ENCODE data around the gene C16orf90.

Gene C16orf90

DNA sequence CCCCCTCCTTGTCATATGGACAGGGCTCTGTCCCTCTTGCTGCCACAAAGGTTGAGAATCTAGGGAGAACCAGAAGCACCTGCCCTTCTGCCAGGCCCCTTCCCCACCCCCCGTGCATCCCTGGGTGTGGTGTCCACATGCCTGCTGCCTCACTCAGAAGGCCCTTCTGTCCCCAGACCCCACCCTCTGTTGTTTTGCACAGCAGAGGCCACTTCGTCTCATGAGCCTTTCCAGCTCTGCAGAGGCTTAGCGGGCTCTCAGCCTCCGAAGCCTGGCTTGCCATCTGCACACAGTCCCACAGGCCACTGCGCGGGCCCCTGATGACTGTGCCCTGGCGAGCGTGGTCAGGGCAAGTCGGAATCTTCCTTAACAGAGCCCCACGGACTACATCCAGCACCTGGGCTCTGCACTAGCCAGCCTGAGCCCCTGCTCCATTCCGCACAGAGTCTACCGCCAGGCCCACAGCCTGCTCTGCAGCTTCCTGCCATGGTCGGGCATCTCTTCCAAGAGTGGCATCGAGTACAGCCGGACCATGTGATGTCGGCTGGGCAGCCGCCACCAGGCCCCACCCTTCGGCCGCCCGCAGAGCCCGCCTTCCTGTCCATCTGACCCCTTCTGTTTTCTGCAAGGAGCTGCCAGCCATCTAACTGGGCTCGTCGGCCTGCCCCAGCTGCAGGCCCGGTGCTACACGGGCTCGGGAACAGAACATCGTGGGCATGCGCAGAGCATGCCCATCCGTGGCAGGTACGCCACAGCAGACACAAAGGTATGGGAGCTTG, 10.8 kb downstream of the C16orf90 start:
- TF ChIP-seq, protein P1, sequence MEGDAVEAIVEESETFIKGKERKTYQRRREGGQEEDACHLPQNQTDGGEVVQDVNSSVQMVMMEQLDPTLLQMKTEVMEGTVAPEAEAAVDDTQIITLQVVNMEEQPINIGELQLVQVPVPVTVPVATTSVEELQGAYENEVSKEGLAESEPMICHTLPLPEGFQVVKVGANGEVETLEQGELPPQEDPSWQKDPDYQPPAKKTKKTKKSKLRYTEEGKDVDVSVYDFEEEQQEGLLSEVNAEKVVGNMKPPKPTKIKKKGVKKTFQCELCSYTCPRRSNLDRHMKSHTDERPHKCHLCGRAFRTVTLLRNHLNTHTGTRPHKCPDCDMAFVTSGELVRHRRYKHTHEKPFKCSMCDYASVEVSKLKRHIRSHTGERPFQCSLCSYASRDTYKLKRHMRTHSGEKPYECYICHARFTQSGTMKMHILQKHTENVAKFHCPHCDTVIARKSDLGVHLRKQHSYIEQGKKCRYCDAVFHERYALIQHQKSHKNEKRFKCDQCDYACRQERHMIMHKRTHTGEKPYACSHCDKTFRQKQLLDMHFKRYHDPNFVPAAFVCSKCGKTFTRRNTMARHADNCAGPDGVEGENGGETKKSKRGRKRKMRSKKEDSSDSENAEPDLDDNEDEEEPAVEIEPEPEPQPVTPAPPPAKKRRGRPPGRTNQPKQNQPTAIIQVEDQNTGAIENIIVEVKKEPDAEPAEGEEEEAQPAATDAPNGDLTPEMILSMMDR (IDR thresholded peaks at IDR 0.05; ENCODE audit: low read depth, low read length), result no peak
- no peak overlapping the region for H3K4me3 ChIP-seq (ENCODE audit: low read depth, low read length)

DNA sequence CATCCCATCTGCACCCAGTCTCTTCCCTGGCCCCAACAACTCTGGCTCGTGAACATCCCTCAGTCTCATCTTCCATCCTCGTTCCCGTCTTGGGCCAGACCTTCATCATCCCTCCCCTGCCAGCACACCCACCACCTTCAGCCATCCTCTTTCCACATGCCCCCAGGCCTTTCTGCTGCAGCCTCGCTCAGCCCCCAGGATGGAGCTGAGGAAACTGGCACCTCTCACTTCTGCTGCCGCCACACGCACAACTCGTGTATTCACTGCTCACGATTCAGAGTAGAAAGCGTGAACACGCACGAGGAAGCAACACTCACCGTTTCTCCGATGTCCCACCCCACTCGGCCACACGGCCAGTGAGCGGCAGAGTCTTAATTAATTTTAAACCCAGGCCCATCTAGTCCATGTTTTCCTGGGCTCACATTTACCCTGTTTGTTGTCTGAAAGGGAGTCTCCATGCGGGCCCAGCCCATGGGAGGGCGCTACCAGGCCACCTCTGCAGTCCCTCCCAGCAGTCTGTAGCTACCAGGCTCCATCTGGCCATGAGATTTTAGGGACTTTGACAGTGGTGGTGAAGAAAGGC, 12.5 kb downstream of the C16orf90 start:
- no peak overlapping the region for H3K4me3 ChIP-seq (ENCODE audit: low read depth, low read length)
- TF ChIP-seq, protein P1 (IDR thresholded peaks at IDR 0.05; ENCODE audit: low read depth, low read length), result no peak

DNA sequence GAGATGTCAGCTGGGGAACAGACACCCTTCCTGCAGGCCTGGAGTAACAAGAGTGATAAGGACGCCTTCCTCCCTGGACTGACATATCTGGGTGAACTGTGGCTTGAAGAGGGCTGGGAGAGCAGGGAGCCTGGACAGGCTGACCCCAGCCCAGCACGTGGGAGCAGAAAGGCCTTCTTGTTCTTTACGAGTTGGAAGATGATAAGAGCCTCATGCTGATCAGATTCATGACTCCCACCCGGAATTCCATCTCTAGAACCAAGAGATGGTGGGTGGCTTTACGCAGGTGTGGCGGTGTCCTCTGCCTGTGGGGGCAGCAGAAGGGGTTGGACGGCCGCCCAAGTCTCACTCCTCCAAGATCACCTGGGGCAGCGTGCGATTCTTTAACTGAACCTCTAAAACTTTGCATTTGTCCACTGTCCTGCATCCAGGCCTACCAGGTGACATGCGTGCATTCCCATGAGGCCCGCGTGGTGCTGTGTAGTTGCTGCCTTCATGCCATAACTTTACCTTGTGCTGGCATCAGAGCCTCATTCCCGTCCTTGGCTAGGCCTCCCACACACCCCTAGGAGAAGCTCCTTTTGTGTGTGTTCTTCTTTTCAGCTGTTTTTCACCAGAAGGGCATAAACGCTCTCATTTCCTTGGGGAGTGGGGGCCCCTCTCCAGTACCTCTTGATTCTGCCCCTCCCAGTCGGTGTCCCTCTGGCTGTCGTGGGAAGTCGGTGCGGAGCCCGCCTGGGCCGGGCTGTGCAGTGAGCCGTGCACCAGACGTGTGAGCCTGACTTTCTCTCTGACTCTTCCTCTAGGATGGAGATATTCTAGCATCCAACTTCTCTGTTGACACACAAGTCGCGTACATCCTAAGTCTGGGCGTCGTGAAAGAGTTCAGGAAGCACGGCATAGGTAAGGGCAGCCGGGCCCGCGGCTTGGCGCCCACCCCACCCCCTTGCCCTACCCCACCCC, 13.3 kb downstream of the C16orf90 start:
- H3K4me3 ChIP-seq (ENCODE audit: low read depth, low read length), result no peak overlapping the region
- TF ChIP-seq, protein P1 (IDR thresholded peaks at IDR 0.05; ENCODE audit: low read depth, low read length), result no peak

DNA sequence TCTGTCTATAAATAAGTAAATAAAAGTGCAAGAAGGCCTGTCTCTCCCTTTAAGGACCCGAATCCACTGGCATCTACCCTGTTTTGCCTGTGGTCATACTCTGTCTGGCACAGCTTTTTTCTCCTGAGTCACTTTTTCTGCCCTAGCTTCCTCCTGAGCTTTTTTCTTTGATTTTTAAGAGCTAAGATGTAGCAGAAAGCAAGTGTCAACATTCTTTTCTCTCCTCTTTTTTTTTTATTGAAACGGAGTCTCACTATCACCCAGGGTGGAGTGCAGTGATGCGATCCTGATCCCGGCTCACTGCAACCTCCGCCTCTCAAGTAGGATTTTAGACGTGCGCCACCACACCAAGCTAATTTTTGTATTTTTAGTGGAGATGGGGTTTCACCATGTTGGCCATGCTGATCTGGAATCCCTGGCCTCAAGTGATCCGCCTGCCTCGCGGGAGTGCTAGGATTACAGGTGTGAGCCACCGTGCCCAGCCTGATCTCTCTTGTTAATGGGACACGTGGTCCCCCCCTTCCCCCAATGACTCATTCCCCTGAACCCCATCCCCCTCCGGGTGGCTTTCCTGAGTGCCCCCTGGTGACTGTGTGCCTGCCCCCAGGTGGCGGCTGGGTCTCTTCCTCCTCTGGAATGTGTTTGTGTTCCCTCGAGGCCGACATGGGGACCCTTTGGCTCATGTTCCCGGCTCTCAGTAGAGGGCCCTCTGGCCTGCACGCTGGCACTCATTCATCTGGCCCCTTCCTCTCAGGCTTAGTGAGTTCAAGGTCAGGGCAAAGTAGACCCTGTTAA, 14.2 kb downstream of the C16orf90 start:
- H3K4me3 ChIP-seq (ENCODE audit: low read depth, low read length), result no peak overlapping the region
- TF ChIP-seq, protein P1 (IDR thresholded peaks at IDR 0.05; ENCODE audit: low read depth, low read length), result 0 out of 2 replicates have a peak, but pooled peaks have one; percentile 7

DNA sequence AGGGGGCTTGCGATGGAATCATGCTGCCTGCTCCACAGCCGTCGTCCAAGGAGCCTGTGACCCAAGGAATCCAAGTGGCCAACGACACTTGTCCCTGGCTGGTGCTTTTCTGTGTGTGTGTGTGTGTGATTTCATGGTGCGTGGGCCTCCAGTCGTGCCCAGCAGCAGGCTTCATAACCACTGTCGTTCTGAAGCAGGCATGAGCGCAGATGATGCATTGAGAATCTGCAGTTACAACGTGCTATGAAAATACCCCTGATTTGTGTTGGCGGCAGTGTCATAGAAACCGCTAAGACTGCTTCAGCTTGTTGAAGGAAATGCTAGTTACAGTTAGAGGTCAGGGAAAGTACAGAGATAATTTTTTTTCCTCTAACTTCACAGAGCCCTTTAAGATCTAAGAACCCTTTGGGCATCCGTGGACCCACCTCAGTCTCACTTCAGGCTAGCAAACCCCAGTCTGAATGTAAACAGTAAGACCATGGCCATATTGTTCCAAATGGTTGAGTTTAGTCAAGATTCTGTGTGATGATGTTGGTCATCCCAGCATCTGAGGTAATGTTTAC, 15.6 kb downstream of the C16orf90 start:
- TF ChIP-seq, protein P1 (IDR thresholded peaks at IDR 0.05; ENCODE audit: low read depth, low read length), result no peak

DNA sequence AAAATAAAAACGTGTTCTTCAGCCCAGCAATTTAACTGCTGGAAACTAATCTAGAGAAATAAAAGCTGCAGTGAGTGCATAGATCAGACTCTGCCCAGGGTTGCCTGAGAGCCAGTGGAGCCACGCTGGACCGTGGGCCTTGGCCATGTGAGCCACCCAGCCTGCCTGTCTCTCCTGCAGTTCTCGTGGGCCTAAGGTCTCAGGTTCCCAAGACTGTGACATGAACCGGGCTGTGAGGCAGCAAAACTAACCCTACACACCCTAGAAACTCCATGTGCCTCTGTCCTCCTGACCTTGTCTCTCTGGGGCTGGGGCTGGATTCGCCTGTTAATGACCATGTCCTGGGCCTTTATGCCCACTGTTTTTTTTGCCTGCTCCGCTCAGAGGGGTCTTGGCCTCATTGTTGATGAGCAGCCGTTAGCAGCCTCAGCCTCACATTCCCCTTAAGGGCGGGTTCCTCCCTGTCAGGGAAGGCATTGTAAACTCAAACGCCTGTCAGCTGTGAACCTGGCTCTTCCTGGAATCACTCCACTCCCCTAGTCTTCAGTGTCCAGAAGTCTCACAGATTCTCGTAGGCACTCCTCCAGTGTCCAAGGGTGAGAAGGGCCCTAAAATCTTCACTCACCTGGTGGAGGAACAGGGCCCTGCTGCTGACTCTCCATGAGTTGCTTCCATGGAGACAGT, 16.9 kb downstream of the C16orf90 start:
- no peak overlapping the region for H3K4me3 ChIP-seq (ENCODE audit: low read depth, low read length)
- TF ChIP-seq, protein P1 (IDR thresholded peaks at IDR 0.05; ENCODE audit: low read depth, low read length), result no peak

More for the DNA sequence above, 15.6 kb downstream of the C16orf90 start:
- H3K4me3 ChIP-seq (ENCODE audit: low read depth, low read length), result no peak overlapping the region
